ENCODE measurements around the gene PGLYRP2. TPM values are rescaled to one million over a fixed set of nuclear protein-coding genes. Genes with fewer than 3 reads are reported as not detected.

Gene PGLYRP2
- total and polyA plus RNA-seq, 4 experiments from 2014 or later: 0.19 to 0.91 (median 0.42) TPM

DNA sequence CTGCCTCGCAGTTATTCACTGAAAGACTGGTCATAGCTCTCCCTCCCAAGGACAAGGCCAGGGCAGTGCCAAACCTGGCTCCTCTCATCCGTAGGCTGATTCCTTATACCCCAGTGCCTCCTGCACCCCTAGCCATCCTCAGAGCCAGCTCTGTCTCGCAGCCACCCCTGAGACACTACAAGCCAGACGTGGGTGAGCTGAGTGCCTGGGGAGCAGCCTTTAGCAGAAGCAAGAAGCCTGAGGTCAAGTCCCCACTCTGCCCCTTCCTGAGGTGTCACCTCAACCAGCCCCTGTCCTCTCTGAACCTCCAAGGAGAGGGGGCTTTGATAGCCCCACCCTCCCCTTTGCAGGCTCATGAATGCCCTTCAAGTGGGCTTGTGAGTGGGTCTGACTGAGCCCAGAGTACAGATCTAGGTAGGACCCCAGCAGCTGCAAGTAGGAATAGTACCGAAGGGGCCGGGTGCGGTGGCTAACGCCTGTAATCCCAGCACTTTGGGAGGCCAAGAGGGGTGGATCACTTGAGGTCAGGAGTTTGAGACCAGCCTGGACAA is 45.7 kb downstream of the PGLYRP2 start:
- H3K36me3 ChIP-seq (ENCODE audit: insufficient read depth, low read length): no peaks in the 10 kb centered on the region
- H3K27ac ChIP-seq (ENCODE audit: low read depth, low read length): peak overlapping the region; percentile 61
- intact Hi-C loops (cut with micrococcal nuclease): loop anchor here (2.0 kb wide), 1 partner anchor 17 kb away; no protein-coding TSS in a partner anchor
- no peaks in the 10 kb centered on the region for H3K9me3 ChIP-seq (ENCODE audit: control insufficient read depth in 1 of 2, low read length in 2 of 2)
- peak overlapping the region; percentile 78 to 91 for H3K4me3 ChIP-seq (ENCODE audit: low read length in 2 of 2)
- CTCF ChIA-PET (ENCODE audit: partially characterized antibody): interaction anchor here (0.8 to 2.2 kb wide), 6 partner anchors 13 to 122 kb away, joined by 3 to 17 read pairs (median 6); partner anchors contain the start of gene AKAP8L
- Mint-ChIP-seq H3K27me3 (no peaks in the 10 kb centered on the region), H3K4me1 (peaks cover 21 to 41% (median 27%) of the 10 kb centered on the region in 4 donors), H3K27ac (peak overlapping the region; percentile 87 to 99 (median 94)), H3K4me3 (peak overlapping the region; percentile 87 to 95 (median 92)), H3K9me3 (peaks cover 0 to 3% (median 0%) of the 10 kb centered on the region in 8 donors), H3K36me3 (peaks cover 3 to 14% of the 10 kb centered on the region in 2 donors)
- POLR2A ChIA-PET (ENCODE audit: partially characterized antibody): interaction anchor here (0.6 to 4.1 kb wide), 19 partner anchors 8 to 403 kb away, joined by 3 to 75 read pairs (median 7); partner anchors contain the start of genes AKAP8, AKAP8L, RASAL3 and WIZ
- no peaks in the 10 kb centered on the region for H3K27me3 ChIP-seq (ENCODE audit: insufficient read depth, low read length)
- DNase-seq: no peak
- peaks cover 31% of the 10 kb centered on the region for H3K4me1 ChIP-seq (ENCODE audit: insufficient read depth, low read length)

DNA sequence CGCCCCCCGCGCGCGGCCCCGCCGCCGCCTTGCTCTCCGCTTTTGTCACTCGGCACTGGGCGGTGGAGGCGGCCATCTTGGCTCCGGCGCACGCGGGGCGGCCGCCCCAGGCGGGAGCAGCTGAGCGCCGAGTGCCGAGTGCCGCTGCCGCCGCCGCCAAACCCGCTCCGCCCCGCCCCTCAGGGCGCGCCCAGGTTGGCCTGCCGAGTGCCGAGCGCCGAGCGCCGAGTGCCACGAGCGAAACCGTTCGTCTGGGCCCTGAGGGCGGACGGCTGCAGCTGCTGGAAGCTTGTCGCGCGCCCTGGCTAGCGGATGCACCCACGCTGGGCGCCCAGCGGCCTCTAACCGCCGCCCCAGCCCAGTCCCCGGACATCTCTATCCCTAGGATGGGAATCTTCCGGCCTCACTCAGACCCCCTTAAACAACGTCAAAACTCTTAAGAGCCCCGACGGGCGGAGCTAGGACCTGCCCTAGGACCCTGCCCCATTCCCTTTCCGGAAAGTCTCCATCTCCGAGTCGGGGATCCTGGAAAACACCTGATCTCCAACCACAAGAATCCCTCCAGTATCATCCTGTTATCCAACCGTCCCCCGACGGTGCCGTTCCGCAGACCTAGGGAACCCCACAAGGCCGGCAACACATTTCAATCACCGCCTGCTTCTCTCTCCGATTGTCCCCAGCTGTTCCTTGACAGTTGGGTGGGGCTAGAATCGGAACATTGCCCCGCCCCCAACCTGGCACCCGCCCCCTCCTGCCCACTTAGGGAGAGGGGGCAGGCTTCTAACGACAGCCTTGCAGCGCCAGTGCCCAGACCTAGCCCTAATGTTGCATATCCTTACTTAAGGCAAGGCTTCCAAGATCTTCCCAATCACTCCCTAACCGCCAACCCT is 46.4 kb downstream of the PGLYRP2 start:
- Histone ChIP-seq H3K27me3 (ENCODE audit: insufficient read depth, low read length) (no peaks in the 10 kb centered on the region), H3K4me3 (ENCODE audit: low read length in 2 of 2) (peak overlapping the region; percentile 78 to 91), H3K27ac (ENCODE audit: low read depth, low read length) (peak overlapping the region; percentile 61), H3K9me3 (ENCODE audit: control insufficient read depth in 1 of 2, low read length in 2 of 2) (no peaks in the 10 kb centered on the region), H3K36me3 (ENCODE audit: insufficient read depth, low read length) (no peaks in the 10 kb centered on the region), H3K4me1 (ENCODE audit: insufficient read depth, low read length) (peaks cover 31% of the 10 kb centered on the region)
- H3K9me3 Mint-ChIP-seq: peaks cover 0 to 3% (median 0%) of the 10 kb centered on the region in 8 donors
- ChIA-PET CTCF (ENCODE audit: partially characterized antibody) (interaction anchor here (0.8 to 2.2 kb wide), 6 partner anchors 12 to 123 kb away, joined by 3 to 17 read pairs (median 6); partner anchors contain the start of gene AKAP8L), POLR2A (ENCODE audit: partially characterized antibody) (interaction anchor here (0.6 to 4.1 kb wide), 24 partner anchors 9 to 937 kb away, joined by 3 to 75 read pairs (median 6); partner anchors contain the start of genes AKAP8, AKAP8L, BRD4 and RASAL3)
- no peaks in the 10 kb centered on the region for H3K27me3 Mint-ChIP-seq
- intact Hi-C loops (cut with micrococcal nuclease): loop anchor here (1.0 to 2.0 kb wide), 5 partner anchors 14 to 123 kb away; no protein-coding TSS in a partner anchor
- peak; percentile 91 to 92 (median 91) for DNase-seq
- H3K4me3 Mint-ChIP-seq: peak overlapping the region; percentile 87 to 95 (median 92)
- peak overlapping the region; percentile 87 to 99 (median 94) for H3K27ac Mint-ChIP-seq
- H3K36me3 Mint-ChIP-seq: peaks cover 3 to 14% of the 10 kb centered on the region in 2 donors
- peaks cover 21 to 44% (median 27%) of the 10 kb centered on the region in 4 donors for H3K4me1 Mint-ChIP-seq

- DNase-seq: no peak
- peaks cover 21 to 44% (median 30%) of the 10 kb centered on the region in 4 donors for H3K4me1 Mint-ChIP-seq
- Histone ChIP-seq H3K9me3 (ENCODE audit: control insufficient read depth in 1 of 2, low read length in 2 of 2) (no peaks in the 10 kb centered on the region), H3K4me1 (ENCODE audit: insufficient read depth, low read length) (peaks cover 31% of the 10 kb centered on the region), H3K36me3 (ENCODE audit: insufficient read depth, low read length) (peaks cover 7% of the 10 kb centered on the region), H3K4me3 (ENCODE audit: low read length in 2 of 2) (peak overlapping the region; percentile 38 to 62), H3K27me3 (ENCODE audit: insufficient read depth, low read length) (no peaks in the 10 kb centered on the region), H3K27ac (ENCODE audit: low read depth, low read length) (peak overlapping the region; percentile 74)
- H3K27me3 Mint-ChIP-seq: no peaks in the 10 kb centered on the region
- POLR2A ChIA-PET (ENCODE audit: partially characterized antibody): interaction anchor here (0.7 to 4.1 kb wide), 19 partner anchors 12 to 938 kb away, joined by 3 to 75 read pairs (median 7); partner anchors contain the start of genes AKAP8, AKAP8L, BRD4 and RASAL3
- peaks cover 3 to 18% of the 10 kb centered on the region in 2 donors for H3K36me3 Mint-ChIP-seq
- CTCF ChIA-PET (ENCODE audit: partially characterized antibody): interaction anchor here (1.3 to 4.7 kb wide), 5 partner anchors 13 to 124 kb away, joined by 5 to 32 read pairs (median 12); partner anchors contain the start of gene AKAP8L
- peak overlapping the region; percentile 92 to 96 (median 94) for H3K4me3 Mint-ChIP-seq
- H3K27ac Mint-ChIP-seq: peak overlapping the region; percentile 86 to 98 (median 94)
- peaks cover 0 to 3% (median 0%) of the 10 kb centered on the region in 8 donors for H3K9me3 Mint-ChIP-seq
- intact Hi-C loops (cut with micrococcal nuclease): loop anchor here (1.0 to 2.0 kb wide), 5 partner anchors 13 to 124 kb away; no protein-coding TSS in a partner anchor
Measured at GRCh38 chr19:15432018-15432494, 47.2 kb downstream of the PGLYRP2 start.

- Mint-ChIP-seq H3K27me3 (no peaks in the 10 kb centered on the region), H3K9me3 (peaks cover 0 to 3% (median 0%) of the 10 kb centered on the region in 8 donors), H3K27ac (peak overlapping the region; percentile 86 to 98 (median 94)), H3K4me3 (peak overlapping the region; percentile 92 to 96 (median 94)), H3K36me3 (peaks cover 4 to 20% of the 10 kb centered on the region in 2 donors), H3K4me1 (peaks cover 21 to 46% (median 31%) of the 10 kb centered on the region in 4 donors)
- Histone ChIP-seq H3K9me3 (ENCODE audit: control insufficient read depth in 1 of 2, low read length in 2 of 2) (no peaks in the 10 kb centered on the region), H3K27ac (ENCODE audit: low read depth, low read length) (peak overlapping the region; percentile 74), H3K4me1 (ENCODE audit: insufficient read depth, low read length) (peaks cover 31% of the 10 kb centered on the region), H3K27me3 (ENCODE audit: insufficient read depth, low read length) (no peaks in the 10 kb centered on the region), H3K4me3 (ENCODE audit: low read length in 2 of 2) (peak overlapping the region; percentile 38 to 62), H3K36me3 (ENCODE audit: insufficient read depth, low read length) (peaks cover 13% of the 10 kb centered on the region)
- CTCF ChIA-PET (ENCODE audit: partially characterized antibody): interaction anchor here (0.9 to 4.7 kb wide), 3 partner anchors 12 to 124 kb away, joined by 4 to 32 read pairs (median 12); partner anchors contain the start of gene AKAP8L
- intact Hi-C loops (cut with micrococcal nuclease): loop anchor here (1.0 to 2.0 kb wide), 5 partner anchors 12 to 125 kb away; no protein-coding TSS in a partner anchor
- DNase-seq: no peak
- POLR2A ChIA-PET (ENCODE audit: partially characterized antibody): interaction anchor here (0.9 to 4.1 kb wide), 7 partner anchors 13 to 124 kb away, joined by 3 to 40 read pairs (median 3); partner anchors contain the start of genes AKAP8 and AKAP8L
Measured at GRCh38 chr19:15431396-15432017, 47.8 kb downstream of the PGLYRP2 start.

GRCh38 chr19:15430526-15431120 is 48.7 kb downstream of the PGLYRP2 start:
- peaks cover 0 to 3% (median 0%) of the 10 kb centered on the region in 8 donors for H3K9me3 Mint-ChIP-seq
- ChIA-PET POLR2A (ENCODE audit: partially characterized antibody) (interaction anchor here (0.8 to 4.1 kb wide), 7 partner anchors 12 to 125 kb away, joined by 3 to 40 read pairs (median 4); partner anchors contain the start of genes AKAP8, AKAP8L and RASAL3), CTCF (ENCODE audit: partially characterized antibody) (interaction anchor here (0.9 to 4.7 kb wide), 3 partner anchors 11 to 125 kb away, joined by 4 to 32 read pairs (median 12); partner anchors contain the start of gene AKAP8L)
- H3K27me3 Mint-ChIP-seq: no peaks in the 10 kb centered on the region
- Histone ChIP-seq H3K4me3 (ENCODE audit: low read length in 2 of 2) (peak overlapping the region in 1 of 2 donors; percentile 62), H3K9me3 (ENCODE audit: control insufficient read depth in 1 of 2, low read length in 2 of 2) (no peaks in the 10 kb centered on the region), H3K27me3 (ENCODE audit: insufficient read depth, low read length) (no peaks in the 10 kb centered on the region), H3K36me3 (ENCODE audit: insufficient read depth, low read length) (peaks cover 19% of the 10 kb centered on the region), H3K4me1 (ENCODE audit: insufficient read depth, low read length) (peaks cover 31% of the 10 kb centered on the region), H3K27ac (ENCODE audit: low read depth, low read length) (no peak overlapping the region)
- DNase-seq: no peak
- H3K4me1 Mint-ChIP-seq: peaks cover 26 to 48% (median 33%) of the 10 kb centered on the region in 4 donors
- peaks cover 12 to 26% of the 10 kb centered on the region in 2 donors for H3K36me3 Mint-ChIP-seq
- peak overlapping the region; percentile 48 to 96 (median 94) for H3K4me3 Mint-ChIP-seq
- intact Hi-C loops (cut with micrococcal nuclease): no loop called here
- peak overlapping the region in 5 of 7 donors; percentile 37 to 96 (median 78) for H3K27ac Mint-ChIP-seq

All from CD4-positive, alpha-beta memory T cell (primary cell).